GM12878 (cell line): ENCODE measurements around the gene SYT10. TPM values are rescaled to one million over a fixed set of nuclear protein-coding genes. Genes with fewer than 3 reads are reported as not detected.

Experiments used
- ATAC-seq: fragments of 200-7000 bp; cut with Tn5 transposase; 3 replicates; pipeline ENCODE4 v1.9.1; 2020; ENCODE audit warnings: mild to moderate bottlenecking, moderate library complexity
- BruUV-seq: library from RNA; stranded (reverse); fragments of 400-500 nt; replicated peaks from 2 replicates; lab custom pipeline; 2021; lab: Mats Ljungman, UMichigan
- CTCF ChIA-PET: fragments of 300-600 bp; sonication (Branson Sonifier 250); formaldehyde crosslinking; extraction: SDS; loops from one replicate; lab custom pipeline; 2021; ENCODE audit warnings: inconsistent platforms; lab: Yijun Ruan, JAX
- POLR2A ChIA-PET: fragments of 350-600 bp; formaldehyde crosslinking; extraction: SDS; loops from one replicate; lab custom pipeline; 2021; ENCODE audit warnings: inconsistent platforms; lab: Charles Lee
- RAD21 ChIA-PET: fragments of 300-600 bp; sonication (Branson Sonifier 250); formaldehyde crosslinking; loops from one replicate; lab custom pipeline; 2023; ENCODE audit warnings: antibody characterized with exemption; ENCODE audit not compliant: unreplicated experiment; lab: Charles Lee
- SMC1A ChIA-PET: fragments of 300-600 bp; sonication (Branson Sonifier 250); formaldehyde crosslinking; loops from one replicate; lab custom pipeline; 2023; ENCODE audit not compliant: unreplicated experiment, uncharacterized antibody; lab: Charles Lee
- DNase-seq: peaks from one replicate; pipeline ENCODE4 v3.0.0-alpha.2; 2011; ENCODE audit warnings: low read depth, low spot score
- FAIRE-seq: peaks from 3 replicates; lab custom pipeline; 2011; peaks lifted over from hg19 to GRCh38; lab: Jason Lieb, UNC
- H2AFZ ChIP-seq: 2 replicates; pipeline ENCODE4 v1.6.0; 2011; ENCODE audit warnings: low read depth, low read length, control low read depth; ENCODE audit not compliant: control insufficient read depth
- H3K27ac ChIP-seq: 2 replicates; pipeline ENCODE4 v1.5.1; 2011; ENCODE audit warnings: control low read depth; ENCODE audit not compliant: control insufficient read depth, insufficient read depth
- H3K27me3 ChIP-seq, 2 experiments: replicated peaks in 1 of 2; 2 replicates each; pipeline versions ENCODE4 v1.6.0 to v1.6.1; 2011; ENCODE audit warnings: low read length in 1 of 2; ENCODE audit not compliant: control insufficient read depth in 2 of 2, insufficient read depth in 2 of 2
- H3K36me3 ChIP-seq, 2 experiments: 2 replicates each; pipeline ENCODE4 v1.5.1; 2011; ENCODE audit warnings: low read length in 1 of 2; ENCODE audit not compliant: control insufficient read depth in 2 of 2, insufficient read depth in 2 of 2
- H3K4me1 ChIP-seq: 2 replicates; pipeline ENCODE4 v1.6.1; 2011; ENCODE audit warnings: mild to moderate bottlenecking, low read length, moderate library complexity, mixed read lengths; ENCODE audit not compliant: control insufficient read depth, insufficient read depth
- H3K4me2 ChIP-seq: 2 replicates; pipeline ENCODE4 v1.6.0; 2011; ENCODE audit warnings: control low read depth; ENCODE audit not compliant: control insufficient read depth, insufficient read depth
- H3K4me3 ChIP-seq: fragments of 200-600 bp; sonication (generic); 2 replicates; pipeline ENCODE4 v1.5.1; 2016
- H3K79me2 ChIP-seq: 2 replicates; pipeline ENCODE4 v1.6.0; 2011; ENCODE audit warnings: low read length; ENCODE audit not compliant: control insufficient read depth, insufficient read depth
- H3K9ac ChIP-seq: 2 replicates; pipeline ENCODE4 v1.8.0; 2011; ENCODE audit warnings: low read length, control low read depth, mixed read lengths; ENCODE audit not compliant: control insufficient read depth, insufficient read depth
- H3K9me3 ChIP-seq: replicated peaks from 3 replicates; pipeline ENCODE4 v1.5.1; 2011; ENCODE audit warnings: mild to moderate bottlenecking, low read length; ENCODE audit not compliant: control insufficient read depth, insufficient read depth
- H4K20me1 ChIP-seq: 2 replicates; pipeline ENCODE4 v1.6.0; 2011; ENCODE audit not compliant: control insufficient read depth, insufficient read depth
- CBX5 ChIP-seq: sonication (generic); IDR thresholded peaks from 2 replicates; pipeline ENCODE4 v1.6.1; 2016; ENCODE audit warnings: low read depth, moderate library complexity, mild to moderate bottlenecking, inconsistent platforms
- CHD1 ChIP-seq: IDR thresholded peaks from 2 replicates; pipeline ENCODE4 v1.6.1; 2012; ENCODE audit warnings: low read depth, low read length, improper control_type of control experiment
- CREB1 ChIP-seq: IDR thresholded peaks from 2 replicates; pipeline ENCODE4 v1.6.1; 2012; ENCODE audit warnings: low read depth, mild to moderate bottlenecking, inconsistent platforms
- EGR1 ChIP-seq, 2 experiments: IDR thresholded peaks; 1 replicate in 1 of 2; 2 replicates in 1 of 2; pipeline ENCODE4 v1.6.1; 2011 to 2012; ENCODE audit warnings: low read depth in 2 of 2, low read length in 2 of 2, borderline replicate concordance in 1 of 2, mild to moderate bottlenecking in 1 of 2, moderate library complexity in 1 of 2
- GABPA ChIP-seq: IDR thresholded peaks from 2 replicates; pipeline ENCODE4 v1.6.1; 2014; ENCODE audit warnings: antibody characterized with exemption, low read depth, mild to moderate bottlenecking, inconsistent platforms
- JUNB ChIP-seq: IDR thresholded peaks from 2 replicates; pipeline ENCODE4 v1.6.1; 2016; ENCODE audit warnings: antibody characterized with exemption, mild to moderate bottlenecking
- JUND ChIP-seq: IDR thresholded peaks from 2 replicates; pipeline ENCODE4 v1.6.1; 2012; ENCODE audit warnings: low read depth, mild to moderate bottlenecking, low read length, improper control_type of control experiment, moderate library complexity
- MTA3 ChIP-seq: IDR thresholded peaks from 2 replicates; pipeline ENCODE4 v1.6.1; 2012; ENCODE audit warnings: low read length, inconsistent platforms, borderline replicate concordance
- NFXL1 ChIP-seq: fragments of 450-650 bp; IDR thresholded peaks from 2 replicates; pipeline ENCODE4 v1.6.1; 2017; ENCODE audit warnings: antibody characterized with exemption, mild to moderate bottlenecking, borderline replicate concordance
- NR2C2 ChIP-seq: IDR thresholded peaks from 2 replicates; pipeline ENCODE4 v1.6.1; 2011; ENCODE audit warnings: borderline replicate concordance, low read depth; ENCODE audit not compliant: control insufficient read depth, insufficient read length
- NR2F1 ChIP-seq: fragments of 450-650 bp; conservative IDR thresholded peaks from 2 replicates; pipeline ENCODE4 v1.6.1; 2017; ENCODE audit warnings: mild to moderate bottlenecking
- RUNX3 ChIP-seq: IDR thresholded peaks from 2 replicates; pipeline ENCODE4 v1.6.1; 2012; ENCODE audit warnings: low read length, inconsistent platforms
- TCF3 ChIP-seq: IDR thresholded peaks from 2 replicates; pipeline ENCODE4 v1.6.1; 2012; ENCODE audit warnings: low read depth, mild to moderate bottlenecking, low read length, borderline replicate concordance; ENCODE audit not compliant: insufficient read depth
- YBX1 ChIP-seq: fragments of 450-650 bp; IDR thresholded peaks from 2 replicates; pipeline ENCODE4 v1.6.1; 2016; ENCODE audit warnings: antibody characterized with exemption
- WGBS: methylation state at CpG from one replicate; pipeline ENCODE4 v1.1.6; 2016; ENCODE audit warnings: low lambda C conversion rate; ENCODE audit not compliant: insufficient replicate concordance, insufficient coverage; ENCODE audit errors: missing lambda C conversion rate; 5-methylcytosine and 5-hydroxymethylcytosine counted together
- in situ Hi-C: fragments of 300-500 bp; cut with MboI; formaldehyde crosslinking; loops from 9 replicates; pipeline ENCODE4 v1.14.3; 2018; ENCODE audit warnings: mixed read lengths
- intact Hi-C: fragments of 100-400 bp; cut with micrococcal nuclease; formaldehyde crosslinking; loops from one replicate; pipeline ENCODE4 v1.14.2; 2022; ENCODE audit not compliant: unreplicated experiment
- polyA plus RNA-seq, 11 experiments: library from polyadenylated mRNA; depleted of rRNA in 4 of 11; unstranded in 6 of 11; stranded (reverse) in 5 of 11; fragments of >200 nt; fragmentation: Nextera tagmentation in 4 of 11; fragmentation: Illumina TruSeq in 1 of 11; extraction: Ambion mirVana in 4 of 11; extraction: Trizol in 1 of 11; gene quantifications; 1 replicate in 1 of 11; 2 replicates in 10 of 11; pipeline versions ENCODE4 v1.2.1 to v1.2.3, GENCODE V29; 2011 to 2016; ENCODE audit warnings: inconsistent platforms in 2 of 11, missing spikeins in 2 of 11, low read depth in 1 of 11
- total RNA-seq, 4 experiments: library from RNA; depleted of rRNA in 3 of 4; stranded (reverse); fragments of >200 nt in 3 of 4; fragmentation: Illumina TruSeq in 1 of 4; extraction: Trizol in 1 of 4; gene quantifications; 2 replicates each; pipeline versions ENCODE4 v1.2.1 to v1.2.3, GENCODE V29; 2013 to 2021
- TF ChIP-seq, protein P1 (sequence below): IDR thresholded peaks from 2 replicates; pipeline ENCODE4 v1.6.1; 2011; ENCODE audit warnings: low read depth, mild to moderate bottlenecking, low read length, moderate library complexity, borderline replicate concordance; ENCODE audit errors: extremely low read depth
- TF ChIP-seq, protein P2 (sequence below): fragments of 450-650 bp; formaldehyde crosslinking; IDR thresholded peaks from 2 replicates; pipeline ENCODE4 v1.4.0; 2022; ENCODE audit warnings: mild to moderate bottlenecking, moderate library complexity
- TF ChIP-seq, protein P3 (sequence below): IDR thresholded peaks from 2 replicates; pipeline ENCODE4 v1.6.1; 2012; ENCODE audit warnings: low read depth, low read length, improper control_type of control experiment
- TF ChIP-seq, protein P4 (sequence below): fragments of 450-650 bp; conservative IDR thresholded peaks from 2 replicates; pipeline ENCODE4 v1.6.1; 2017; ENCODE audit warnings: mild to moderate bottlenecking, moderate library complexity

The SYT10 gene
- total and polyA plus RNA-seq, 10 of the 15 experiments (the other 5 are each of a cell fraction or from before 2014, with no cell fraction given), result 0.05 TPM; not detected in 9

DNA sequence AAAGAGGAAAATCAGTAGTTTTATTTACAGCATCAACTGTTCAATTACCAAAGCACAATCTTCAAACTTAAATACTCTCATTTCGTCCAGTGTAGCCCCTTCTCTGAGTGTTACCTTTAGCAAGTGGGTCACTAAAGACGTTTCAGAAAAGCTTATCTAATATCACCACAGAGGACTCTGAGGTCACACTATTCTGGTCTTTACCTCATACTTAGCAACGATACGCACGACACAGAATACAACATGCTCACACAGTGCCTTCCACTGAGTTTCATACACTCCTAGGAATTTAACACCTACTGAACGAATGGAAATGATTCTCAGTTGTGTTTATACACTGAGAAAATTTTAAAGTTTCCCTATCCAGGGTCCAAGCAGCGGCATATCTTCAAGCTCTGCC lies 2.0 kb downstream of the SYT10 start:
- WGBS, result 34% methylated on average over 7 of the region's 7 CpGs
- FAIRE-seq (no peak), DNase-seq (no peak), ATAC-seq (no peak)
- Histone ChIP-seq H3K9ac (no peak overlapping the region), H3K9me3 (no peaks in the 10 kb centered on the region; the same call in 2 of the 3 replicates), H2AFZ (no peak overlapping the region), H3K27me3 (peaks cover 0 to 7% of the 10 kb centered on the region in 2 experiments; a peak in 2 of 4 replicates), H3K36me3 (no peaks in the 10 kb centered on the region), H3K4me3 (no peak overlapping the region), H3K79me2 (no peaks in the 10 kb centered on the region), H3K4me2 (no peak overlapping the region), H3K4me1 (no peaks in the 10 kb centered on the region), H4K20me1 (no peaks in the 10 kb centered on the region), H3K27ac (no peak overlapping the region)
- intact Hi-C loops, result no loop called here
- in situ Hi-C loops, result no loop called here
- BruUV-seq, result no TSS peak
- ChIA-PET POLR2A (no interaction called here), RAD21 (no interaction called here), SMC1A (no interaction called here), CTCF (no interaction called here)
- TF ChIP-seq RUNX3 (no peak), EGR1 (IDR thresholded peaks at IDR 0.05; ENCODE audit: borderline replicate concordance in 1 of 2, low read depth in 2 of 2, low read length in 2 of 2) (no peak), JUNB (no peak), CREB1 (no peak), YBX1 (no peak), GABPA (no peak), NR2C2 (no peak), MTA3 (no peak), CHD1 (no peak), NR2F1 (no peak), JUND (no peak), TCF3 (no peak), CBX5 (no peak), NFXL1 (no peak)
- TF ChIP-seq, protein P1, sequence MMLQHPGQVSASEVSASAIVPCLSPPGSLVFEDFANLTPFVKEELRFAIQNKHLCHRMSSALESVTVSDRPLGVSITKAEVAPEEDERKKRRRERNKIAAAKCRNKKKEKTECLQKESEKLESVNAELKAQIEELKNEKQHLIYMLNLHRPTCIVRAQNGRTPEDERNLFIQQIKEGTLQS, result no peak
- TF ChIP-seq, protein P2, sequence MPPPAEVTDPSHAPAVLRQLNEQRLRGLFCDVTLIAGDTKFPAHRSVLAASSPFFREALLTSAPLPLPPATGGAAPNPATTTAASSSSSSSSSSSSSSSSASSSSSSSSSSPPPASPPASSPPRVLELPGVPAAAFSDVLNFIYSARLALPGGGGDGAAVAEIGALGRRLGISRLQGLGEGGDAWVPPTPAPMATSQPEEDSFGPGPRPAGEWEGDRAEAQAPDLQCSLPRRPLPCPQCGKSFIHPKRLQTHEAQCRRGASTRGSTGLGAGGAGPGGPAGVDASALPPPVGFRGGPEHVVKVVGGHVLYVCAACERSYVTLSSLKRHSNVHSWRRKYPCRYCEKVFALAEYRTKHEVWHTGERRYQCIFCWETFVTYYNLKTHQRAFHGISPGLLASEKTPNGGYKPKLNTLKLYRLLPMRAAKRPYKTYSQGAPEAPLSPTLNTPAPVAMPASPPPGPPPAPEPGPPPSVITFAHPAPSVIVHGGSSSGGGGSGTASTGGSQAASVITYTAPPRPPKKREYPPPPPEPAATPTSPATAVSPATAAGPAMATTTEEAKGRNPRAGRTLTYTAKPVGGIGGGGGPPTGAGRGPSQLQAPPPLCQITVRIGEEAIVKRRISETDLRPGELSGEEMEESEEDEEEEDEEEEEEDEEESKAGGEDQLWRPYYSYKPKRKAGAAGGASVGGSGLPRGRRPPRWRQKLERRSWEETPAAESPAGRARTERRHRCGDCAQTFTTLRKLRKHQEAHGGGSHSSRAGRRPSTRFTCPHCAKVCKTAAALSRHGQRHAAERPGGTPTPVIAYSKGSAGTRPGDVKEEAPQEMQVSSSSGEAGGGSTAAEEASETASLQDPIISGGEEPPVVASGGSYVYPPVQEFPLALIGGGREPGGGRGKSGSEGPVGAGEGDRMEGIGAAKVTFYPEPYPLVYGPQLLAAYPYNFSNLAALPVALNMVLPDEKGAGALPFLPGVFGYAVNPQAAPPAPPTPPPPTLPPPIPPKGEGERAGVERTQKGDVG (CRISPR knock-in tag), result no peak
- TF ChIP-seq, protein P3, sequence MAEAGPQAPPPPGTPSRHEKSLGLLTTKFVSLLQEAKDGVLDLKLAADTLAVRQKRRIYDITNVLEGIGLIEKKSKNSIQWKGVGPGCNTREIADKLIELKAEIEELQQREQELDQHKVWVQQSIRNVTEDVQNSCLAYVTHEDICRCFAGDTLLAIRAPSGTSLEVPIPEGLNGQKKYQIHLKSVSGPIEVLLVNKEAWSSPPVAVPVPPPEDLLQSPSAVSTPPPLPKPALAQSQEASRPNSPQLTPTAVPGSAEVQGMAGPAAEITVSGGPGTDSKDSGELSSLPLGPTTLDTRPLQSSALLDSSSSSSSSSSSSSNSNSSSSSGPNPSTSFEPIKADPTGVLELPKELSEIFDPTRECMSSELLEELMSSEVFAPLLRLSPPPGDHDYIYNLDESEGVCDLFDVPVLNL, result no peak
- TF ChIP-seq, protein P4, sequence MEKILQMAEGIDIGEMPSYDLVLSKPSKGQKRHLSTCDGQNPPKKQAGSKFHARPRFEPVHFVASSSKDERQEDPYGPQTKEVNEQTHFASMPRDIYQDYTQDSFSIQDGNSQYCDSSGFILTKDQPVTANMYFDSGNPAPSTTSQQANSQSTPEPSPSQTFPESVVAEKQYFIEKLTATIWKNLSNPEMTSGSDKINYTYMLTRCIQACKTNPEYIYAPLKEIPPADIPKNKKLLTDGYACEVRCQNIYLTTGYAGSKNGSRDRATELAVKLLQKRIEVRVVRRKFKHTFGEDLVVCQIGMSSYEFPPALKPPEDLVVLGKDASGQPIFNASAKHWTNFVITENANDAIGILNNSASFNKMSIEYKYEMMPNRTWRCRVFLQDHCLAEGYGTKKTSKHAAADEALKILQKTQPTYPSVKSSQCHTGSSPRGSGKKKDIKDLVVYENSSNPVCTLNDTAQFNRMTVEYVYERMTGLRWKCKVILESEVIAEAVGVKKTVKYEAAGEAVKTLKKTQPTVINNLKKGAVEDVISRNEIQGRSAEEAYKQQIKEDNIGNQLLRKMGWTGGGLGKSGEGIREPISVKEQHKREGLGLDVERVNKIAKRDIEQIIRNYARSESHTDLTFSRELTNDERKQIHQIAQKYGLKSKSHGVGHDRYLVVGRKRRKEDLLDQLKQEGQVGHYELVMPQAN, result no peak
